HepG2 (cell line): ENCODE data around the gene DMTF1. TPM values are rescaled to one million over a fixed set of nuclear protein-coding genes. Genes with fewer than 3 reads are reported as not detected.

Source experiments
- ARID2 ChIP-seq: sonication (generic); formaldehyde crosslinking; IDR thresholded peaks from 2 replicates; pipeline ENCODE4 v1.8.1; 2022; ENCODE audit warnings: mild to moderate bottlenecking, missing genetic modification reagents, borderline replicate concordance
- FOXA1 ChIP-seq, 2 experiments: fragments of 450-650 bp in 1 of 2; sonication (generic) in 1 of 2; formaldehyde crosslinking in 1 of 2; IDR thresholded peaks; 2 replicates each; pipeline versions ENCODE4 v1.4.0 to v1.6.1; 2016 to 2020; ENCODE audit warnings: missing genetic modification reagents in 1 of 2
- HNF4A ChIP-seq: sonication (generic); formaldehyde crosslinking; IDR thresholded peaks from 2 replicates; pipeline ENCODE4 v1.4.0; 2020; ENCODE audit warnings: missing genetic modification reagents
- HNRNPH1 ChIP-seq: fragments of 200-400 bp; formaldehyde crosslinking; optimal IDR thresholded peaks from 2 replicates; pipeline ENCODE3; 2017; ENCODE audit warnings: mild to moderate bottlenecking, low read depth, low read length
- HOXA7 ChIP-seq: sonication (generic); formaldehyde crosslinking; IDR thresholded peaks from 2 replicates; pipeline ENCODE4 v1.8.1; 2022; ENCODE audit warnings: mild to moderate bottlenecking, missing genetic modification reagents, moderate library complexity
- JARID2 ChIP-seq: sonication (generic); formaldehyde crosslinking; IDR thresholded peaks from 2 replicates; pipeline ENCODE4 v1.8.1; 2023; ENCODE audit warnings: missing genetic modification reagents, inconsistent platforms; ENCODE audit not compliant: insufficient replicate concordance
- MEIS1 ChIP-seq: sonication (generic); formaldehyde crosslinking; IDR thresholded peaks from 2 replicates; pipeline ENCODE4 v1.9.0; 2021; ENCODE audit warnings: mild to moderate bottlenecking, missing genetic modification reagents, moderate library complexity, borderline replicate concordance
- MTA3 ChIP-seq: sonication (generic); formaldehyde crosslinking; IDR thresholded peaks from 2 replicates; pipeline ENCODE4 v1.4.0; 2020; ENCODE audit warnings: missing genetic modification reagents
- NCOA1 ChIP-seq: sonication (generic); formaldehyde crosslinking; IDR thresholded peaks from 2 replicates; pipeline ENCODE4 v1.9.0; 2021; ENCODE audit warnings: missing genetic modification reagents
- NFIC ChIP-seq: IDR thresholded peaks from 2 replicates; pipeline ENCODE4 v1.6.1; 2012; ENCODE audit warnings: mild to moderate bottlenecking, low read length, inconsistent platforms
- PHF5A ChIP-seq: IDR thresholded peaks from one replicate; pipeline ENCODE4 v1.6.1; 2018; ENCODE audit warnings: low read depth, missing genetic modification reagents; ENCODE audit not compliant: unreplicated experiment
- PHF8 ChIP-seq: sonication (generic); formaldehyde crosslinking; IDR thresholded peaks from 2 replicates; pipeline ENCODE4 v1.5.0; 2020; ENCODE audit warnings: missing genetic modification reagents
- SOX6 ChIP-seq, 2 experiments: fragments of 450-650 bp in 1 of 2; sonication (generic) in 1 of 2; formaldehyde crosslinking in 1 of 2; IDR thresholded peaks; 2 replicates each; pipeline versions ENCODE4 v1.4.0 to v1.6.1; 2017 to 2020; ENCODE audit warnings: antibody characterized with exemption in 1 of 2, mild to moderate bottlenecking in 1 of 2, missing genetic modification reagents in 1 of 2
- TAF15 ChIP-seq: fragments of 200-400 bp; formaldehyde crosslinking; IDR thresholded peaks from one replicate; pipeline ENCODE4 v1.6.1; 2018; ENCODE audit warnings: mild to moderate bottlenecking, low read depth, low read length; ENCODE audit not compliant: poor library complexity, severe bottlenecking
- TCF7 ChIP-seq: sonication (generic); IDR thresholded peaks from 2 replicates; pipeline ENCODE4 v1.6.1; 2016; ENCODE audit warnings: antibody characterized with exemption, low read depth
- ZNF530 ChIP-seq: sonication (generic); formaldehyde crosslinking; IDR thresholded peaks from 2 replicates; pipeline ENCODE4 v1.5.0; 2020; ENCODE audit warnings: low read depth, mild to moderate bottlenecking, missing genetic modification reagents
- polyA plus RNA-seq, 8 experiments: library from polyadenylated mRNA; depleted of rRNA in 3 of 8; stranded (reverse) in 7 of 8; unstranded in 1 of 8; fragments of >200 nt; fragmentation: Illumina TruSeq in 4 of 8; extraction: Trizol in 4 of 8; gene quantifications; 2 replicates each; pipeline versions ENCODE4 v1.2.1 to v1.2.3, GENCODE V29; 2011 to 2016; ENCODE audit warnings: low read depth in 4 of 8, missing spikeins in 1 of 8, mixed read lengths in 1 of 8; ENCODE audit not compliant: insufficient read depth in 1 of 8
- total RNA-seq, 5 experiments: library from RNA; depleted of rRNA; stranded (reverse); fragments of >200 nt; fragmentation: Illumina TruSeq; extraction: Trizol; gene quantifications; 2 replicates each; pipeline ENCODE4 v1.2.3, GENCODE V29; 2016; ENCODE audit warnings: low read depth in 1 of 5
- TF ChIP-seq, protein P1 (sequence below): sonication (generic); formaldehyde crosslinking; IDR thresholded peaks from 2 replicates; pipeline ENCODE4 v1.4.0; 2020; ENCODE audit warnings: mild to moderate bottlenecking, missing genetic modification reagents
- TF ChIP-seq, protein P2 (sequence below): sonication (generic); formaldehyde crosslinking; IDR thresholded peaks from 2 replicates; pipeline ENCODE4 v1.8.0; 2022; ENCODE audit warnings: mild to moderate bottlenecking, missing genetic modification reagents, moderate library complexity
- TF ChIP-seq, protein P3 (sequence below): sonication (generic); formaldehyde crosslinking; IDR thresholded peaks from 2 replicates; pipeline ENCODE4 v1.8.1; 2023; ENCODE audit warnings: mild to moderate bottlenecking, missing genetic modification reagents
- TF ChIP-seq, protein P4 (sequence below): IDR thresholded peaks from 2 replicates; pipeline ENCODE4 v1.6.1; 2016
- TF ChIP-seq, protein P5 (sequence below): sonication (generic); formaldehyde crosslinking; IDR thresholded peaks from 2 replicates; pipeline ENCODE4 v1.5.1; 2020; ENCODE audit warnings: mild to moderate bottlenecking, moderate library complexity, missing genetic modification reagents

Gene DMTF1
- total and polyA plus RNA-seq, 2 of the 13 experiments (the other 11 are each of a cell fraction or from before 2014, with no cell fraction given): 45.8 to 132 TPM

DNA sequence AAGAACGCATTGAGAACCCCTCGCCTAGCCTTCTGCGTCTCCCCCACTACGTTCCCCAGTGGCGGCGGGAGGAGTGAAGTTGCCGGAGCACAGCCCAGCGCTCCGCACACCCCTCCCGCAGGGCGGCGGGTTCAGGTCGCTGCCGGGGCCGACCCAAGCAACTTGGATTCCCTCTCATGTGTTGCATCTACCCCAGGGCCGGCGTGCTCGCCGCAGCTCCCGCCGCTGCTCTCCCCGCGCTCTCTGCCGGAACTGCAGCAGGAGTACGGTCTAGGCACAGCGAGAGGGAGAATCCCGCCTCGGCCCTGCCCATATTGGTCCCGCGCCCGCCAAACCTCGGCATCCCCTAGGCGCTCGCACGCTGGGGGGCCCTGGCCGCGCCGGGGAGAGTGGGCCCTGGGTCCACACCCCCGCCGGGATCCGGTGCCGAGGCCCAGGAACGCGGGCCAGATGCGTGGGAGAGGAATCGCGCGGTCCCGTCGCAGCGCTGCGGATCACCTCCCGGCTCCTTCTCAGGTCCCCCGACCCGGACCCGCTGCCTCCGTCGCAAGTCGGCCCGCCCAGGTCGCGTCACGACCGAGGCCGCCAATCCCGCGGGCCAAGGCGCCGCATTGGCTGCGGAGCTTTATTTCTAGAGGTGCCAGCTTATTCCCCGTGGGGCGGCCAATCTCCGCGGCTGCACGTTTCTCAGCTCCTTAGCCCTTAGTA, 67.9 kb downstream of the DMTF1 start (continued):
- TF ChIP-seq, protein P1, sequence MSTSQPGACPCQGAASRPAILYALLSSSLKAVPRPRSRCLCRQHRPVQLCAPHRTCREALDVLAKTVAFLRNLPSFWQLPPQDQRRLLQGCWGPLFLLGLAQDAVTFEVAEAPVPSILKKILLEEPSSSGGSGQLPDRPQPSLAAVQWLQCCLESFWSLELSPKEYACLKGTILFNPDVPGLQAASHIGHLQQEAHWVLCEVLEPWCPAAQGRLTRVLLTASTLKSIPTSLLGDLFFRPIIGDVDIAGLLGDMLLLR (CRISPR knock-in tag): no peak
- TF ChIP-seq ZNF530 (CRISPR knock-in tag) (no peak), ARID2 (CRISPR knock-in tag) (peak; percentile 24; the same call in 1 of the 2 replicates), TAF15 (no peak), NCOA1 (0 out of 2 replicates have a peak, but pooled peaks have one; percentile 61), FOXA1 (IDR thresholded peaks at IDR 0.05) (no peak), FOXA1 (CRISPR knock-in tag; IDR thresholded peaks at IDR 0.05) (no peak), SOX6 (IDR thresholded peaks at IDR 0.05) (no peak), SOX6 (CRISPR knock-in tag; IDR thresholded peaks at IDR 0.05) (peak; percentile 21; the same call in 1 of the 2 replicates), HNF4A (no peak), NFIC (no peak), JARID2 (CRISPR knock-in tag) (no peak), PHF8 (peak; percentile 88), TCF7 (no peak), MEIS1 (CRISPR knock-in tag) (peak; percentile 73; the same call in 1 of the 2 replicates), HOXA7 (CRISPR knock-in tag) (no peak), PHF5A (CRISPR knock-in tag) (no peak), MTA3 (CRISPR knock-in tag) (no peak), HNRNPH1 (no peak)
- TF ChIP-seq, protein P2, sequence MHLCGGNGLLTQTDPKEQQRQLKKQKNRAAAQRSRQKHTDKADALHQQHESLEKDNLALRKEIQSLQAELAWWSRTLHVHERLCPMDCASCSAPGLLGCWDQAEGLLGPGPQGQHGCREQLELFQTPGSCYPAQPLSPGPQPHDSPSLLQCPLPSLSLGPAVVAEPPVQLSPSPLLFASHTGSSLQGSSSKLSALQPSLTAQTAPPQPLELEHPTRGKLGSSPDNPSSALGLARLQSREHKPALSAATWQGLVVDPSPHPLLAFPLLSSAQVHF (CRISPR knock-in tag): 0 out of 2 replicates have a peak, but pooled peaks have one; percentile 3
- TF ChIP-seq, protein P3, sequence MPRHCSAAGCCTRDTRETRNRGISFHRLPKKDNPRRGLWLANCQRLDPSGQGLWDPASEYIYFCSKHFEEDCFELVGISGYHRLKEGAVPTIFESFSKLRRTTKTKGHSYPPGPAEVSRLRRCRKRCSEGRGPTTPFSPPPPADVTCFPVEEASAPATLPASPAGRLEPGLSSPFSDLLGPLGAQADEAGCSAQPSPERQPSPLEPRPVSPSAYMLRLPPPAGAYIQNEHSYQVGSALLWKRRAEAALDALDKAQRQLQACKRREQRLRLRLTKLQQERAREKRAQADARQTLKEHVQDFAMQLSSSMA (CRISPR knock-in tag): no peak
- TF ChIP-seq, protein P4, sequence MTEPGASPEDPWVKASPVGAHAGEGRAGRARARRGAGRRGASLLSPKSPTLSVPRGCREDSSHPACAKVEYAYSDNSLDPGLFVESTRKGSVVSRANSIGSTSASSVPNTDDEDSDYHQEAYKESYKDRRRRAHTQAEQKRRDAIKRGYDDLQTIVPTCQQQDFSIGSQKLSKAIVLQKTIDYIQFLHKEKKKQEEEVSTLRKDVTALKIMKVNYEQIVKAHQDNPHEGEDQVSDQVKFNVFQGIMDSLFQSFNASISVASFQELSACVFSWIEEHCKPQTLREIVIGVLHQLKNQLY (CRISPR knock-in tag): no peak
- TF ChIP-seq, protein P5, sequence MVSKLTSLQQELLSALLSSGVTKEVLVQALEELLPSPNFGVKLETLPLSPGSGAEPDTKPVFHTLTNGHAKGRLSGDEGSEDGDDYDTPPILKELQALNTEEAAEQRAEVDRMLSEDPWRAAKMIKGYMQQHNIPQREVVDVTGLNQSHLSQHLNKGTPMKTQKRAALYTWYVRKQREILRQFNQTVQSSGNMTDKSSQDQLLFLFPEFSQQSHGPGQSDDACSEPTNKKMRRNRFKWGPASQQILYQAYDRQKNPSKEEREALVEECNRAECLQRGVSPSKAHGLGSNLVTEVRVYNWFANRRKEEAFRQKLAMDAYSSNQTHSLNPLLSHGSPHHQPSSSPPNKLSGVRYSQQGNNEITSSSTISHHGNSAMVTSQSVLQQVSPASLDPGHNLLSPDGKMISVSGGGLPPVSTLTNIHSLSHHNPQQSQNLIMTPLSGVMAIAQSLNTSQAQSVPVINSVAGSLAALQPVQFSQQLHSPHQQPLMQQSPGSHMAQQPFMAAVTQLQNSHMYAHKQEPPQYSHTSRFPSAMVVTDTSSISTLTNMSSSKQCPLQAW: no peak; the same call in 1 of the 2 replicates
